Measurements from ENCODE around the gene ESRRG.

ESRRG gene

GRCh38 chr1:216554934-216555333 is 168.3 kb downstream of the ESRRG start:
- H3K4me1 ChIP-seq (ENCODE audit: control insufficient read depth in 1 of 2, insufficient read depth in 2 of 2, low read length in 2 of 2): no peaks in the 10 kb centered on the region
- no peak overlapping the region for H3K9ac ChIP-seq (ENCODE audit: low read depth in 1 of 2, low read length in 2 of 2)
- no peaks in the 10 kb centered on the region for H3K9me3 ChIP-seq (ENCODE audit: control insufficient read depth in 1 of 2, low read length in 2 of 2)
- no peak overlapping the region for H3K4me3 ChIP-seq (ENCODE audit: low read depth in 1 of 2, low read length in 2 of 2)
- no peaks in the 10 kb centered on the region for H3K36me3 ChIP-seq (ENCODE audit: control insufficient read depth in 1 of 2, insufficient read depth in 2 of 2, low read length in 2 of 2)
- H3K27me3 ChIP-seq (ENCODE audit: control insufficient read depth in 1 of 2, insufficient read depth in 2 of 2, low read length in 2 of 2): no peaks in the 10 kb centered on the region
- H3K27ac ChIP-seq (ENCODE audit: low read depth, low read length): no peak overlapping the region

DNA sequence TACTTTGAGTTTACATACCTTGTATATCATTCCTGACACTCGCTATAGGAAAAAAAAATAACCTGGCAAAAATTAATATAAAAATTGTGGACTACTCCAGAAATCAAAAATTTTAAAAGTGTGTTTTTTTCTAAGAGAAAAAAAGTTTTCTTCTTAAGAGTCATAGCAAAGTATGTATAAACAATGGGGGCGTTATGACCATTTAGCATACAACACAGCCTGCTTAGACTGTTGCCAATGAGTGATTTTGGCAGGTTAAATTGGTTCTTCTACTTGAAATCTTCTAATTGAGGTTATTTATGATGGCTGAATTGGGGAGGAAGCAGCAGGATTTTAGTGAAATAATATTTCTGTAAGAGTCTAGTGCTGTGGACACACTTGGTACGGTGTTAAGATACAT is 169.5 kb downstream of the ESRRG start:
- Histone ChIP-seq H3K36me3 (ENCODE audit: control insufficient read depth in 1 of 2, insufficient read depth in 2 of 2, low read length in 2 of 2) (no peaks in the 10 kb centered on the region), H3K27ac (ENCODE audit: low read depth, low read length) (no peak overlapping the region), H3K9me3 (ENCODE audit: control insufficient read depth in 1 of 2, low read length in 2 of 2) (no peaks in the 10 kb centered on the region), H3K4me3 (ENCODE audit: low read depth in 1 of 2, low read length in 2 of 2) (no peak overlapping the region), H3K9ac (ENCODE audit: low read depth in 1 of 2, low read length in 2 of 2) (no peak overlapping the region), H3K27me3 (ENCODE audit: control insufficient read depth in 1 of 2, insufficient read depth in 2 of 2, low read length in 2 of 2) (no peaks in the 10 kb centered on the region), H3K4me1 (ENCODE audit: control insufficient read depth in 1 of 2, insufficient read depth in 2 of 2, low read length in 2 of 2) (no peaks in the 10 kb centered on the region)

DNA sequence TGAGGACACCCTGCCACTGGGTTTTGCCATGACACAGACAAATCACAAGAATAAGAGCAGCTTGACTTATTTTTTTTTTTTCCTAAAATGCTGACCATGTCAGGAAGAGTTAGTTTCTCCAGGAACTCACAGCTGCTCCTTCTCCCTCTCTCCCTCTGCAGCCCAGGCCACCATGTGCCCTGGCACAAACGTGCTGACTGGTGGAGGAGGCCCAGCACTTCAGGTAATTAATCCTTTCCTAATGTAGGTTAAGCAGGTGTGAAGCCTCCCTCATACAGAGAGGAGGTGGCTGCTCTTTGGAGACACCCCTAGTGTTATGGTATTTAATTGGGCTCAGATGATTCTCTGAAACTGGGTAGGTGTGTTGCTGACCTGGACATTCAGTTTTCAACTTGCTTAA is 170.2 kb downstream of the ESRRG start:
- H3K36me3 ChIP-seq (ENCODE audit: control insufficient read depth in 1 of 2, insufficient read depth in 2 of 2, low read length in 2 of 2): no peaks in the 10 kb centered on the region
- H3K27ac ChIP-seq (ENCODE audit: low read depth, low read length): no peak overlapping the region
- no peak overlapping the region for H3K9ac ChIP-seq (ENCODE audit: low read depth in 1 of 2, low read length in 2 of 2)
- H3K9me3 ChIP-seq (ENCODE audit: control insufficient read depth in 1 of 2, low read length in 2 of 2): no peaks in the 10 kb centered on the region
- H3K27me3 ChIP-seq (ENCODE audit: control insufficient read depth in 1 of 2, insufficient read depth in 2 of 2, low read length in 2 of 2): no peaks in the 10 kb centered on the region
- H3K4me3 ChIP-seq (ENCODE audit: low read depth in 1 of 2, low read length in 2 of 2): no peak overlapping the region
- H3K4me1 ChIP-seq (ENCODE audit: control insufficient read depth in 1 of 2, insufficient read depth in 2 of 2, low read length in 2 of 2): no peaks in the 10 kb centered on the region

- Histone ChIP-seq H3K27me3 (ENCODE audit: control insufficient read depth in 1 of 2, insufficient read depth in 2 of 2, low read length in 2 of 2) (no peaks in the 10 kb centered on the region), H3K4me3 (ENCODE audit: low read depth in 1 of 2, low read length in 2 of 2) (no peak overlapping the region), H3K9ac (ENCODE audit: low read depth in 1 of 2, low read length in 2 of 2) (no peak overlapping the region), H3K4me1 (ENCODE audit: control insufficient read depth in 1 of 2, insufficient read depth in 2 of 2, low read length in 2 of 2) (no peaks in the 10 kb centered on the region), H3K9me3 (ENCODE audit: control insufficient read depth in 1 of 2, low read length in 2 of 2) (no peaks in the 10 kb centered on the region), H3K27ac (ENCODE audit: low read depth, low read length) (no peak overlapping the region), H3K36me3 (ENCODE audit: control insufficient read depth in 1 of 2, insufficient read depth in 2 of 2, low read length in 2 of 2) (no peaks in the 10 kb centered on the region)
Measured at GRCh38 chr1:216549796-216550195, 173.4 kb downstream of the ESRRG start.

- H3K36me3 ChIP-seq (ENCODE audit: control insufficient read depth in 1 of 2, insufficient read depth in 2 of 2, low read length in 2 of 2): no peaks in the 10 kb centered on the region
- no peak overlapping the region for H3K4me3 ChIP-seq (ENCODE audit: low read depth in 1 of 2, low read length in 2 of 2)
- H3K9ac ChIP-seq (ENCODE audit: low read depth in 1 of 2, low read length in 2 of 2): no peak overlapping the region
- no peak overlapping the region for H3K27ac ChIP-seq (ENCODE audit: low read depth, low read length)
- H3K9me3 ChIP-seq (ENCODE audit: control insufficient read depth in 1 of 2, low read length in 2 of 2): no peaks in the 10 kb centered on the region
- no peaks in the 10 kb centered on the region for H3K27me3 ChIP-seq (ENCODE audit: control insufficient read depth in 1 of 2, insufficient read depth in 2 of 2, low read length in 2 of 2)
- no peaks in the 10 kb centered on the region for H3K4me1 ChIP-seq (ENCODE audit: control insufficient read depth in 1 of 2, insufficient read depth in 2 of 2, low read length in 2 of 2)
Measured at GRCh38 chr1:216542741-216543140, 180.5 kb downstream of the ESRRG start.

- no peaks in the 10 kb centered on the region for H3K27me3 ChIP-seq (ENCODE audit: control insufficient read depth in 1 of 2, insufficient read depth in 2 of 2, low read length in 2 of 2)
- no peak overlapping the region for H3K4me3 ChIP-seq (ENCODE audit: low read depth in 1 of 2, low read length in 2 of 2)
Measured at GRCh38 chr1:216542263-216542662, 181.0 kb downstream of the ESRRG start.

DNA sequence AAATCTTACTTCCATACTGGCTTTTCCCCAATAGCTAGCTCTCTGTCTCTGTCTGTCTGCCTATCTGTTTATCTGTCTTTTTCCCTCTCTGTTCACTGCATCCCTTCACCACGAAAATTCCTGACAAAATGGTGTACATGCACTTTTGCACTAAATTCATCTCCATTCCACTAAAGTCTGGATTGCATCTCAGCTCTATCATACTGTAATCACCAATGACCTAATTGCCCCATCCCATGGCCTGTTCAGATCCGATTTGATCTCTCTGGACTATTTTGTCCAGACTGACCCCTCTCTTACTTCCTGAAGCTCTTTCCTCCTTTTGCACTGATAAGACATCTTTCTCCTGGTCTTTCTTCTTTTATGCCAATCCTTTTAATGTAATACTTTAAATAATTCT is 187.5 kb downstream of the ESRRG start:
- Histone ChIP-seq H3K4me3 (ENCODE audit: low read depth in 1 of 2, low read length in 2 of 2) (no peak overlapping the region), H3K27ac (ENCODE audit: low read depth, low read length) (no peak overlapping the region), H3K4me1 (ENCODE audit: control insufficient read depth in 1 of 2, insufficient read depth in 2 of 2, low read length in 2 of 2) (no peaks in the 10 kb centered on the region)

More at GRCh38 chr1:216542263-216542662, 181.0 kb downstream of the ESRRG start:
- Histone ChIP-seq H3K27ac (ENCODE audit: low read depth, low read length) (no peak overlapping the region), H3K9ac (ENCODE audit: low read depth in 1 of 2, low read length in 2 of 2) (no peak overlapping the region), H3K4me1 (ENCODE audit: control insufficient read depth in 1 of 2, insufficient read depth in 2 of 2, low read length in 2 of 2) (no peaks in the 10 kb centered on the region), H3K36me3 (ENCODE audit: control insufficient read depth in 1 of 2, insufficient read depth in 2 of 2, low read length in 2 of 2) (no peaks in the 10 kb centered on the region), H3K9me3 (ENCODE audit: control insufficient read depth in 1 of 2, low read length in 2 of 2) (no peaks in the 10 kb centered on the region)

DNA sequence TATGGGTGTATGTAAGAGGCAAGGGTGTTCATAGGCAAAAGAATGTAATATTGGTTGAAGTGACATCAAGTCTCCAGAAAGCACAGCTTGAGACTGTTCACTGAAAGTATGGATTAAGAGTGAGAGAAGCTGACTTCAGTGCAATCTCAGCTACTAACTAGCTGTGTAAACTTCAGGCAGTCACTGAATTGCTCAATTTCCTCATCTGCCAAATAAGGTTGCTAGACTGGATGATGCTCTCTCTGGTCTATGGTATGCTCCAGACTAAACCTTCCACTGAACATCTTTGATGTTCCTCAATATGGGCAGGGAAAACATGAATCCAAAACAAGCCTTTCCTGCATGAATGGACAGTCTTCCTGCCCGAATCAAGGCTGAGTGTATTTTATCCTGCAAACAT is 188.2 kb downstream of the ESRRG start:
- Histone ChIP-seq H3K9me3 (ENCODE audit: control insufficient read depth in 1 of 2, low read length in 2 of 2) (no peaks in the 10 kb centered on the region), H3K4me3 (ENCODE audit: low read depth in 1 of 2, low read length in 2 of 2) (no peak overlapping the region), H3K27me3 (ENCODE audit: control insufficient read depth in 1 of 2, insufficient read depth in 2 of 2, low read length in 2 of 2) (no peaks in the 10 kb centered on the region), H3K36me3 (ENCODE audit: control insufficient read depth in 1 of 2, insufficient read depth in 2 of 2, low read length in 2 of 2) (no peaks in the 10 kb centered on the region), H3K27ac (ENCODE audit: low read depth, low read length) (no peak overlapping the region), H3K9ac (ENCODE audit: low read depth in 1 of 2, low read length in 2 of 2) (no peak overlapping the region), H3K4me1 (ENCODE audit: control insufficient read depth in 1 of 2, insufficient read depth in 2 of 2, low read length in 2 of 2) (no peaks in the 10 kb centered on the region)

More for the DNA sequence above, 187.5 kb downstream of the ESRRG start:
- H3K27me3 ChIP-seq (ENCODE audit: control insufficient read depth in 1 of 2, insufficient read depth in 2 of 2, low read length in 2 of 2): no peaks in the 10 kb centered on the region
- H3K9me3 ChIP-seq (ENCODE audit: control insufficient read depth in 1 of 2, low read length in 2 of 2): no peaks in the 10 kb centered on the region
- no peaks in the 10 kb centered on the region for H3K36me3 ChIP-seq (ENCODE audit: control insufficient read depth in 1 of 2, insufficient read depth in 2 of 2, low read length in 2 of 2)
- H3K9ac ChIP-seq (ENCODE audit: low read depth in 1 of 2, low read length in 2 of 2): no peak overlapping the region

- Histone ChIP-seq H3K9me3 (ENCODE audit: control insufficient read depth in 1 of 2, low read length in 2 of 2) (no peaks in the 10 kb centered on the region), H3K9ac (ENCODE audit: low read depth in 1 of 2, low read length in 2 of 2) (no peak overlapping the region), H3K4me1 (ENCODE audit: control insufficient read depth in 1 of 2, insufficient read depth in 2 of 2, low read length in 2 of 2) (no peaks in the 10 kb centered on the region), H3K4me3 (ENCODE audit: low read depth in 1 of 2, low read length in 2 of 2) (no peak overlapping the region), H3K36me3 (ENCODE audit: control insufficient read depth in 1 of 2, insufficient read depth in 2 of 2, low read length in 2 of 2) (no peaks in the 10 kb centered on the region), H3K27me3 (ENCODE audit: control insufficient read depth in 1 of 2, insufficient read depth in 2 of 2, low read length in 2 of 2) (no peaks in the 10 kb centered on the region), H3K27ac (ENCODE audit: low read depth, low read length) (no peak overlapping the region)
Measured at GRCh38 chr1:216533776-216534175, 189.5 kb downstream of the ESRRG start.

DNA sequence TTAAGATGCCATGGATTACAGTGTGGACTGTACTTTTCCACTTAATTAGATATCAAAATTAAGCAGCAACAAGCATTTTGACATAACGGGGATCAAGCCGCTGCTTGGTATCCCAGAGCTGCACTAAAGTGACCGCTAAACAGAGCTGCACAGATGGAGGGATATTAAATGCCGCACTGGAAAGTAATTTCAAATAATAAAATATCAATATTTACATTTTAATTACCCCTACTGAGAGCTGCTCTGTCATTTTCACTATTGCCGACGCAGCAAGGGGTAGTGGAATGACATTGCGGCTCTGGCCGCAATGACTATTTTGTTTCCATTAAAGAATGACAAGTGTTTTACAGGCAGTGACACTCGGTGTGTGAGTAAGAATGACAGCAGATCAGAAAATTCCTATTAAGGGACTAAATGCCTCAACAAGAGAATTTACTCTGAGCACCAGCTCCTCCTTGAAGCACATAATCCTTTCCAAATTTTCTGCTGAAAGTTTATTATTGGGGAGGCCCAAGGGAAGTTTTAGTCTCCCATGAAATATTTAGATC is 190.9 kb downstream of the ESRRG start:
- H3K36me3 ChIP-seq (ENCODE audit: control insufficient read depth in 1 of 2, insufficient read depth in 2 of 2, low read length in 2 of 2): no peaks in the 10 kb centered on the region
- H3K4me1 ChIP-seq (ENCODE audit: control insufficient read depth in 1 of 2, insufficient read depth in 2 of 2, low read length in 2 of 2): no peaks in the 10 kb centered on the region
- H3K9me3 ChIP-seq (ENCODE audit: control insufficient read depth in 1 of 2, low read length in 2 of 2): no peaks in the 10 kb centered on the region
- H3K9ac ChIP-seq (ENCODE audit: low read depth in 1 of 2, low read length in 2 of 2): no peak overlapping the region
- H3K27ac ChIP-seq (ENCODE audit: low read depth, low read length): no peak overlapping the region
- H3K4me3 ChIP-seq (ENCODE audit: low read depth in 1 of 2, low read length in 2 of 2): peak overlapping the region in 1 of 2 donors; percentile 55
- H3K27me3 ChIP-seq (ENCODE audit: control insufficient read depth in 1 of 2, insufficient read depth in 2 of 2, low read length in 2 of 2): no peaks in the 10 kb centered on the region

Measured in duodenal mucosa (tissue), 2 donors.